Endodermal cell (in vitro differentiated cells): Measurements from ENCODE around the gene CROCC. TPM values are rescaled to one million over a fixed set of nuclear protein-coding genes. Genes with fewer than 3 reads are reported as not detected.

Source experiments
- DNase-seq: peaks from one replicate; pipeline ENCODE4 v3.0.0-alpha.2; 2017
- H3K27ac ChIP-seq: 2 replicates; pipeline ENCODE4 v1.5.1; 2013; ENCODE audit warnings: mild to moderate bottlenecking, low read depth, low read length, moderate library complexity
- H3K27me3 ChIP-seq: 2 replicates; pipeline ENCODE4 v1.6.1; 2013; ENCODE audit warnings: mild to moderate bottlenecking, low read length, moderate library complexity; ENCODE audit not compliant: insufficient read depth, control insufficient read depth, poor library complexity, severe bottlenecking
- H3K36me3 ChIP-seq: 2 replicates; pipeline ENCODE4 v1.7.0; 2013; ENCODE audit warnings: mild to moderate bottlenecking, low read length, moderate library complexity; ENCODE audit not compliant: control insufficient read depth, insufficient read depth
- H3K4me1 ChIP-seq: one replicate; pipeline ENCODE4 v1.7.0; 2013; ENCODE audit warnings: low read length; ENCODE audit not compliant: control insufficient read depth, insufficient read depth
- H3K4me3 ChIP-seq: 2 replicates; pipeline ENCODE4 v1.5.1; 2013; ENCODE audit warnings: mild to moderate bottlenecking, low read length, moderate library complexity
- H3K9ac ChIP-seq: 2 replicates; pipeline ENCODE4 v1.6.1; 2013; ENCODE audit warnings: mild to moderate bottlenecking, low read length, moderate library complexity; ENCODE audit not compliant: poor library complexity, severe bottlenecking; ENCODE audit errors: extremely low read depth
- H3K9me3 ChIP-seq: 2 replicates; pipeline ENCODE4 v1.6.1; 2013; ENCODE audit warnings: mild to moderate bottlenecking, low read length, moderate library complexity; ENCODE audit not compliant: control insufficient read depth
- H3K27ac Mint-ChIP-seq: 2 replicates; pipeline ENCODE4 v1.8.0; 2020; ENCODE audit warnings: mixed read lengths
- H3K27me3 Mint-ChIP-seq: 2 replicates; pipeline ENCODE4 v1.8.0; 2021; ENCODE audit warnings: mild to moderate bottlenecking, mixed read lengths; ENCODE audit not compliant: insufficient read depth
- H3K36me3 Mint-ChIP-seq: 2 replicates; pipeline ENCODE4 v1.8.0; 2020; ENCODE audit warnings: low read depth, mixed read lengths
- H3K4me1 Mint-ChIP-seq: 2 replicates; pipeline ENCODE4 v1.8.0; 2020; ENCODE audit warnings: mixed read lengths
- H3K4me3 Mint-ChIP-seq: 2 replicates; pipeline ENCODE4 v1.8.0; 2020; ENCODE audit warnings: mild to moderate bottlenecking, moderate library complexity, mixed read lengths
- H3K9me3 Mint-ChIP-seq: 2 replicates; pipeline ENCODE4 v1.8.0; 2020; ENCODE audit warnings: mild to moderate bottlenecking, mixed read lengths
- CTCF ChIP-seq: fragments of 200-600 bp; sonication (generic); conservative IDR thresholded peaks from 2 replicates; pipeline ENCODE4 v1.5.0; 2021; ENCODE audit warnings: antibody characterized with exemption, mild to moderate bottlenecking
- WGBS, 2 experiments: methylation state at CpG; one replicate each; pipeline versions ENCODE4 v1.1.5 to v1.1.7; 2013; ENCODE audit warnings: missing lambda C conversion rate in 2 of 2, mixed read lengths in 1 of 2; ENCODE audit not compliant: insufficient coverage in 1 of 2, insufficient read length in 1 of 2; 5-methylcytosine and 5-hydroxymethylcytosine counted together
- total RNA-seq, 2 donors: library from RNA; stranded (reverse); fragmentation: NEBNext Ultra II Directional in 1 of 2; extraction: Animal tissue kit (Norgen Biotek cat#: 25700) in 1 of 2; gene quantifications; 2 replicates in 1 of 2; 3 replicates in 1 of 2; pipeline ENCODE4 v1.2.1, GENCODE V29; 2021

CROCC gene
- total RNA-seq, 2 donors from 2014 or later: 58.4 to 61.8 TPM

DNA sequence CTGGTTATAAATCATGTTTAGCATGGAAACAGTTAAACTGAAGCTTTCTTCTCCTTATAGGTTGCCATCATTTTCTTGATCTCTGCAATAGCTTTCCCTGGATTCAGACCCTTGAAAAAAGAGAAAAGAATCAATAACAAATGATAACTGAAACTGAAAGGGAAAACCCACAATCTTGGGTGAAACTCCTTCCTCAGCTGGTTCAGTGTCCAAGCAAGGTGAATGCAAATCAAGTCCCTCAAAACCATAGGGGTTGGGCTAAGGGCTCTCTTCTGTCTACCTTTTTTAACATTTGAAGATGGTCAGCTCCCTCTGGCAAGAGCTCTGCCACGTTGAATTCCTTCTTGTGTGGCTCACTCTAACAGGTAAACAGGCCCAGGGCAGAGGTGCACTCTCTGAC is 97.1 kb downstream of the CROCC start:
- no peak for TF ChIP-seq CTCF
- peak; percentile 13 for DNase-seq
- peaks cover 18% of the 10 kb centered on the region for H3K4me1 Mint-ChIP-seq
- no peaks in the 10 kb centered on the region for H3K9me3 Mint-ChIP-seq
- no peak overlapping the region for H3K9ac ChIP-seq
- H3K4me3 Mint-ChIP-seq: no peak overlapping the region
- no peaks in the 10 kb centered on the region for H3K27me3 ChIP-seq
- H3K27me3 Mint-ChIP-seq: no peaks in the 10 kb centered on the region
- no peaks in the 10 kb centered on the region for H3K9me3 ChIP-seq
- H3K4me3 ChIP-seq: no peak overlapping the region
- H3K36me3 Mint-ChIP-seq: peaks cover 53% of the 10 kb centered on the region
- 63 to 69% methylated on average over 1 of the region's 1 CpG for WGBS, 2 experiments
- H3K36me3 ChIP-seq: peaks cover 64% of the 10 kb centered on the region
- peaks cover 5% of the 10 kb centered on the region for H3K4me1 ChIP-seq
- no peak overlapping the region for H3K27ac ChIP-seq
- no peak overlapping the region for H3K27ac Mint-ChIP-seq

- H3K27ac Mint-ChIP-seq: no peak overlapping the region
- no peaks in the 10 kb centered on the region for H3K9me3 Mint-ChIP-seq
- Histone ChIP-seq H3K4me3 (no peak overlapping the region), H3K36me3 (peaks cover 80% of the 10 kb centered on the region), H3K4me1 (peaks cover 3% of the 10 kb centered on the region), H3K9ac (no peak overlapping the region), H3K9me3 (no peaks in the 10 kb centered on the region), H3K27ac (no peak overlapping the region), H3K27me3 (no peaks in the 10 kb centered on the region)
- no peaks in the 10 kb centered on the region for H3K27me3 Mint-ChIP-seq
- peaks cover 61% of the 10 kb centered on the region for H3K36me3 Mint-ChIP-seq
- DNase-seq: no peak
- WGBS, 2 experiments: 97 to 100% methylated on average over 1 to 2 of the region's 2 CpGs
- H3K4me3 Mint-ChIP-seq: no peak overlapping the region
- peaks cover 9% of the 10 kb centered on the region for H3K4me1 Mint-ChIP-seq
- no peak for TF ChIP-seq CTCF
Measured at GRCh38 chr1:17020502-17020901, 98.8 kb downstream of the CROCC start.

- TF ChIP-seq CTCF: no peak
- Histone ChIP-seq H3K27ac (no peak overlapping the region), H3K4me3 (no peak overlapping the region), H3K9me3 (no peaks in the 10 kb centered on the region), H3K4me1 (no peaks in the 10 kb centered on the region), H3K27me3 (no peaks in the 10 kb centered on the region), H3K9ac (no peak overlapping the region), H3K36me3 (peaks cover 92% of the 10 kb centered on the region)
- Mint-ChIP-seq H3K4me1 (no peaks in the 10 kb centered on the region), H3K36me3 (peaks cover 68% of the 10 kb centered on the region), H3K9me3 (no peaks in the 10 kb centered on the region), H3K27ac (no peak overlapping the region), H3K4me3 (no peak overlapping the region), H3K27me3 (no peaks in the 10 kb centered on the region)
- DNase-seq: peak; percentile 9
- WGBS, 2 experiments: 95 to 99% methylated on average over 8 to 10 of the region's 10 CpGs
Measured at GRCh38 chr1:17021896-17022295, 100.2 kb downstream of the CROCC start.

Other genes starting within 250 kb of the CROCC start
- gene RNU1-4, start 181.4 kb upstream of the CROCC start, total RNA-seq: 1,000 to 10,000 TPM; 2,483 to 3,611 TPM
- gene RNU1-2, start 26.0 kb upstream of the CROCC start, total RNA-seq: 1,000 to 10,000 TPM; 2,483 to 3,611 TPM
- gene MFAP2, start 58.7 kb downstream of the CROCC start, total RNA-seq: 100 to 1,000 TPM; 120 to 170 TPM
- 10 to 100 TPM; 69.4 to 82.6 TPM for gene ATP13A2, start 90.0 kb downstream of the CROCC start, total RNA-seq
- 10 to 100 TPM; 68.5 to 75.2 TPM for gene SDHB, start 132.1 kb downstream of the CROCC start, total RNA-seq
- gene PADI2, start 197.5 kb downstream of the CROCC start, total RNA-seq: 1 to 10 TPM; 2.0 to 2.7 TPM